Adrenal gland (tissue), 5 donors: ENCODE data around the gene ATRAID.

ENCODE experiments used
- POLR2A ChIP-seq, 2 donors: fragments of 450-650 bp; IDR thresholded peaks; one replicate each; pipeline ENCODE4 v1.6.1; 2017; ENCODE audit warnings: antibody characterized with exemption in 2 of 2, mild to moderate bottlenecking in 2 of 2, moderate library complexity in 1 of 2
- TF ChIP-seq, protein P1 (sequence below), 6 experiments: fragments of 450-650 bp in 4 of 6; fragments of 200-600 bp in 2 of 6; sonication (generic) in 1 of 6; IDR thresholded peaks; 1 replicate in 5 of 6; 2 replicates in 1 of 6; pipeline versions ENCODE4 v1.5.1 to v1.8.0; 2016 to 2021; ENCODE audit warnings: antibody characterized with exemption in 6 of 6, mild to moderate bottlenecking in 2 of 6, moderate library complexity in 1 of 6
- donor health status: DM: no; HTN: no; CAD: no.

DNA sequence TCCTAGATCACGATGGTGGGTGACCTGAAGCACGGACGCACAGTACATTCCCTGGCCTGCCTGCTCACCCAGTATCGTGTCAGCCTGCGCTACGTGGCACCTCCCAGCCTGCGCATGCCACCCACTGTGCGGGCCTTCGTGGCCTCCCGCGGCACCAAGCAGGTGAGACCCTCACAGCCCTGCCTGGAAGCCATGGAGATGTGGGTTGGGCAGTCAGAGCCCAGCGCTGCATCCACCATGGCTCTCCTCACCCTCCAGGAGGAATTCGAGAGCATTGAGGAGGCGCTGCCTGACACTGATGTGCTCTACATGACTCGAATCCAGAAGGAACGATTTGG, 30.7 kb downstream of the ATRAID start:
- TF ChIP-seq, protein P1, sequence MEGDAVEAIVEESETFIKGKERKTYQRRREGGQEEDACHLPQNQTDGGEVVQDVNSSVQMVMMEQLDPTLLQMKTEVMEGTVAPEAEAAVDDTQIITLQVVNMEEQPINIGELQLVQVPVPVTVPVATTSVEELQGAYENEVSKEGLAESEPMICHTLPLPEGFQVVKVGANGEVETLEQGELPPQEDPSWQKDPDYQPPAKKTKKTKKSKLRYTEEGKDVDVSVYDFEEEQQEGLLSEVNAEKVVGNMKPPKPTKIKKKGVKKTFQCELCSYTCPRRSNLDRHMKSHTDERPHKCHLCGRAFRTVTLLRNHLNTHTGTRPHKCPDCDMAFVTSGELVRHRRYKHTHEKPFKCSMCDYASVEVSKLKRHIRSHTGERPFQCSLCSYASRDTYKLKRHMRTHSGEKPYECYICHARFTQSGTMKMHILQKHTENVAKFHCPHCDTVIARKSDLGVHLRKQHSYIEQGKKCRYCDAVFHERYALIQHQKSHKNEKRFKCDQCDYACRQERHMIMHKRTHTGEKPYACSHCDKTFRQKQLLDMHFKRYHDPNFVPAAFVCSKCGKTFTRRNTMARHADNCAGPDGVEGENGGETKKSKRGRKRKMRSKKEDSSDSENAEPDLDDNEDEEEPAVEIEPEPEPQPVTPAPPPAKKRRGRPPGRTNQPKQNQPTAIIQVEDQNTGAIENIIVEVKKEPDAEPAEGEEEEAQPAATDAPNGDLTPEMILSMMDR (IDR thresholded peaks at IDR 0.05), result no peak
- no peak for TF ChIP-seq POLR2A (IDR thresholded peaks at IDR 0.05)
